Measurements from ENCODE around the gene LHX3.

LHX3 gene
- total RNA-seq: 0.75 reads per million

DNA sequence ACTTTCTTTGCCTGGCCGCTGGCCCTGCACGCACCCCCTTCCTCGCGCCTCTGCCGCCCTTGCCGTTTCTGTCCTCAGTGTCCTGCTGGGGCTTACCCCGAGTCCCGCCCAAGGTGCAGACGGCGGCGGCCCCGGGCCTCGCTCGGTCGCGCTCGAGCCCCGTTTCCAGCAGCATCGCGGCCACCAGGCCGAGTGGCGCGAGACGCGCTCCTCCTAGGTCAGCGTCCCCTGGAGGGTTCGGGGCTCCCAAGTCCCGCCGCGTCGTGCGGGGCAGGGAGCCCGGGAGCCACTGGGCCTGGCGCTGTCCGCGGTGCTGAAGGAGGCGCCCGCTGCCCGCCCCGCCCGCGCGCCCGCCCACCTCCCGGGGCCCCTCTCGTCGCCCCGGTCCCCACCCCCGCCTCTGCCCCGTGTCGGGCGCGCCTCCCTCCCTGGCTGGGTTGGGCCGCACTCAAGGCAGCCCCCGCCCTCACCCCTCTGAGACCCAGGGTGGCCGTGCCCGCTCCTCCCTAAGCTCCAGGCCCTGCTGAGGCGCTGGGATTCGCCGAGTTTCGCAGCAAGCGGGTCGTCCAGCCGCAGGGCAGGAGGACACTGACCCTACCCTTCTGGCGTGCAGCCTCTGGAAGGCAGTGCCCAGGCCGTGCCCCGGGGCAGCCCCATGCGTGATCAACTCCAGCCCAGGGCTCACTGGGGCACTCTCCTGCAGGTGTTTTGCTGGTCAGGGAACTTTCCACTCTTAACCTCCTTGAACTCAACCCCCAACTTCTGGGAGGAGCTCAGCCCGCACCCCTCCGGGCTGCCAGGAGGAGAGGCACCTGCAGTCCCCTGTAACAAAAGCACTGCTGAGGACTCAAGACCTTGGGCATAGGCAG is at the start of gene LHX3:
Gene LHX3, minus strand, starts transcription at position 291 of the 869 bp plus-strand sequence. Its CDS starts 116 bp downstream, at position 175.
- DNase-seq: peak; percentile 14

GRCh38 chr9:136253246-136254130 is 48.6 kb upstream of the LHX3 start:
- no peak for DNase-seq

- no peak for DNase-seq
These were observed 47.9 kb upstream of the LHX3 start for GRCh38 chr9:136252846-136253245.

DNA sequence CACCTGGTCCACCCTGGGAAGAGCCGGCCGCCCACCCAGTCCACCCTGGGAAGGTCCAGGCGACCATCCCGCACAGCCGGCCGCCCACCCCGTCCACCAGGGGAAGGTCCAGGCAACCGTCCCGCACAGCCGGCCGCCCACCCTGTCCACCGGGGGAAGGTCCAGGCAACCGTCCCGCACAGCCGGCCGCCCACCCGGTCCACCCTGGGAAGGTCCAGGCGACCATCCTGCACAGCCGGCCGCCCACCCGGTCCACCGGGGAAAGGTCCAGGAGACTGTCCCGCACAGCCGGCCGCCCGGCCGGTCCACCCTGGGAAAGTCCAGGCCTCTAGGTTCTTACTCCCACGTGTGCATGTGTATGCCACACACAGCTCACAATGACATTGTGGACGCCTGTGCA is 47.4 kb upstream of the LHX3 start:
- no peak for DNase-seq

GRCh38 chr9:136251264-136252115 is 46.6 kb upstream of the LHX3 start:
- no peak for DNase-seq

GRCh38 chr9:136250676-136251075 is 45.7 kb upstream of the LHX3 start:
- DNase-seq: no peak

GRCh38 chr9:136249877-136250559 is 45.1 kb upstream of the LHX3 start:
- DNase-seq: no peak

GRCh38 chr9:136248951-136249876 is 44.3 kb upstream of the LHX3 start:
- no peak for DNase-seq

DNA sequence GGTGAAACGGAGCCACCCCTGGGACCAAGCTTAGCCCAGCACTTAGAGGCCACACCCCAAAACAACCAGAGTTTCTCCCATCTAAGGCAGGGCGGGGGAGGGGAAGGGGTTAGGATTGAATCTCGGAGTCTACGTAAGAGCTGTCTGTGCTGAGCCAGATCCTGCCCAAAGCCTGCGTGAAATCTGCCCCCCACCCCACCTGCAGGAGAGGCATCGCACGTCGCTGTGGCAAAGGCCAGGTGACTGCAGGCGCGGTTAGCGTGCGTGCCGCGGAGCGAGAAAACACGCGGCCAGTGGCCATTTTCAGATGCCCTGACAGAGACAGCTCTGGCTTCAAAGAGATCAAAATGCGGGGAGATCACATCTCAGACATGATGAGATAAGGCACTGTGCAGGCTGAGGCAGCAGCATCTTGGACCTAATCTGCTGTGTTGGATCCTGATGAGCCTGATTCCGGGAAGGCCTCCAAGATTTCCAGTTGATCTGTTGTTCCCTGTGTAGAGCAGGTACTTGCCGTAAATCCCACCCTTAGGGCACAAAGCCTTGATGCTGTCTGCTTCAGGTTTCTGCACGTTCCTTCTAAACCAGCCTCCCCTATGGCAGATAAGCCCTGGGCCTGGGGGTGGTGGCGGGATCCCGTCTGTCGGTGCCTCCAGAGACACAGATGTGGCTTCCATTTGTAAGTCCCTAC is 43.2 kb upstream of the LHX3 start:
- no peak for DNase-seq

DNA sequence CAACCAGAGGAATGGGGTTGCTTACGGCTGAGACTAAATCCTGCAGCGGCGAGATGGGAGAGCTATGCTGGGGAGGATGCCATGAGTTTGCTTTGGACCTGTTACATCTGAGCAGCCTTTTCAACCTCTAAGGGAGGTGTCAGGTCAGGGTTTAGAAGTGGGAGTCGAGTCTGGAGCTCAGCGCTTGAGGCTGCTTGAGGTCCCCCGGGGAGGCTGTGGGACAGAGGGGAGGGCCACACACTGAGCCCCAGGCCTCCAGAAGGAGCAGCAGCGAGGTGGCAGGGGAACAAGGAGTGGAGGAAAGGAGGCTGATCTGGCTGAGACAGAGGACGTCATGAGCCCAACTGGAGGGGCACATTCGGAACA is 42.6 kb upstream of the LHX3 start:
- DNase-seq: no peak

DNA sequence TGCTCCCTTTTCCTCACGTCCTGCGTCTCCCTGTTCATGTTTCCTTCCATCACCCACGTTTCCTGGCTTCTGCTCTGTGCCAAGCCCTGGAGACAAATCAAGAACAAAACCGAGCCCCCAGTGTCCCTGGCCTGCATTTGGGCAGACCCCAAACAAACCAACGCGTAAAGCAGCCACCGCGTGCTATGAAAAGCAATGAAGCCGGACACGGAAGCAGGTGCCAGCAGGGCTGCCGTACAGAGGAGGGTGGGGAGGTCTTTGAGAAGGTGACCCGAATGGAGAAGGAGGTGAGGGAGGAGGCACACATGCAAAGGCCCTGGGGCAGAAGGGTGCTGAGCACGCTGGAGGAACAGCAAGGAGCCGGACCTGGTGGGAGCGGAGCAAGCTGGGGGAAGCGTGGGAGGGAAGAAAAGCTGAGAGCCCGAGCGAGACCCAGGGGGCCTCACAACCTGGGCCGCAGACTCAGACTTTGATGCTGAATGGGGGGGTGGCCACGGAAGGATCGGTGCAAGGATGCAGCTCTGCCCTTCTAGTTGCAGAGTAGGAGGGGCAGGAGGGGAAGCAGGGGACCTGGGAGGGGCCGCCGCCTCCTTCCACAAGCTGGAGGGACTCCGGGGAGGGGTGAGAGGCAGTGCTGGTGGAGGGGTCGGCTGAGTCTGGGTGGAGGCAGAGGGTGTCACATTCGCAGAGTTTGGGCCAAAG is 42.1 kb upstream of the LHX3 start:
- no peak for DNase-seq

DNA sequence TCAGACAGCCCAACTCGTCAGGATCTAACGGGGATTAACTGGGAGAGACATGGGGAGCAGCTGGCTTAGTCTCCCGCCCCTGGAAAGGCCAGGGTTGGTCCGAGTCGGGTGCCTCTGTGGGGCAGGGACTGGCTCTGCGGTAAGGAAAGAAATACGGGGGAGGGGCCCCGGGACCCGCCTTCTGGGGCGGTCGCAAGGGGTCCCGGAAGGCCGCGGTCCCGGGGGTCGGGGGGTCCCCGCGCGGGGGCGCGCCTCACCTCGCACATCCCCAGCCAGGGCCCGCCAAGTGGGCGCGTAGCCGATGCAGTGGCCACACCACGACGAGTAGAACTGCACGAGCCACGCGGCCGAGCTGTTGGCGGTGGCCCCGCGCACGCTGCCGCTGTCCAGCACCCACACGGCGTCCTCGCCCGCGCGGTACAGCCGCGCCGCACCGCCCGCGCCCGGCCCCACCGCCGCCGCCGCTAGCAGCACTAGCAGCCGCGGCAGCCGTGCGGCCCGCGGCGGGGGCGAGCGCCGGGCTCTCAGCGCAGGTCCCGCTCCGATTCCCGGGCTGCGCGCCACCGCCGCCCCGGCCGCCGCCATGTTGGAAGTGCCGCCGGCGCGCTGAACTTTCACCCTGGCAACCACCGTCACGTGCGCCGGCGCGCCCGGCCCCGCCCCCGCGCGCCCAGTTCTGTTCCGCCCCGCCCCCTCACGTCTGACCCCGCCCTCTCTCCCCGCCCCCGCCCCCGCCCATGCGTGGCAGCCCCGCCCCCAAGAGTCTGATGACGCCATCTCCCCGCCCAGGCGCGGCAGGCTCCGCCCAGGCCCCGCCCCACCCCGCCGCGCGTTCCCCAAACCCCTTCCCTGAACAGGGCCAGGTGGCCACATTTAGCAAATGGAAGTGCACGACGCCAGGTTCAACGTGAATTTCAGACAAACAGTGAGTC is 40.6 kb upstream of the LHX3 start, which contains the start of gene QSOX2:
Gene QSOX2, minus strand, starts transcription at position 594 of the 932 bp plus-strand sequence. Its CDS starts 9 bp downstream, at position 585.
- DNase-seq: peak; percentile 80

GRCh38 chr9:136244969-136245218 is 40.0 kb upstream of the LHX3 start:
- no peak for DNase-seq

GRCh38 chr9:136244122-136244968 is 39.4 kb upstream of the LHX3 start:
- DNase-seq: peak; percentile 15

- no peak for DNase-seq
These were observed 38.7 kb upstream of the LHX3 start for GRCh38 chr9:136243631-136244030.

DNA sequence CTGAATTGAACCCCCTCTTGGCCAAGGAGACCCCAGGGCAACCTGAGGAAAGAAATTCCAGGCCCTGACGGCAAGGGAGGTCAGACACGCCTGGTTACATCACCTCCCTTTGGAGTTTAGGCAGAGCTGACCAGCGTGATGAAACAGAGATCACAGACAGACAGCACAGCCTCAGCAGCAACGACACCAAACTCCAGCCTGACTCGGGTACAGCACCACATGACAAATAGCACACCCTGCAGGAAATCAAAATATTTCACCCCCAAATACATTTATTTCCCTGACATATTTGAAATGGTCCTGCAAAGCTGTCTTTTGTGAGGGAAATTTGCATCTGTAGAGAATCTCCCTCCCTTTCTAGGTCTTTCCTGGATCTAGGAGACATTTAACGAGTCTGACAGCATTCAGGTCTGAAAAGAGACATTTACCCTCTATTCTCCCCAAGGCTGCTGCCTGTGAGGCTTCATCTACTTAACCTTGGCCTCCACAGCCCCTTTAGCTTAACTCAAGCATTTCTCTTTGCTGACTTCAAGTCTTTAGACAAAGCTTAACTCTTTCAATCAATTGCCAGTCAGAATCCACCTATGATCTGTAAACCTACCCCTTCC is 38.1 kb upstream of the LHX3 start:
- no peak for DNase-seq

GRCh38 chr9:136242248-136242647 is 37.3 kb upstream of the LHX3 start:
- DNase-seq: no peak
